ENCODE measurements around the gene DUS4L.

DNA sequence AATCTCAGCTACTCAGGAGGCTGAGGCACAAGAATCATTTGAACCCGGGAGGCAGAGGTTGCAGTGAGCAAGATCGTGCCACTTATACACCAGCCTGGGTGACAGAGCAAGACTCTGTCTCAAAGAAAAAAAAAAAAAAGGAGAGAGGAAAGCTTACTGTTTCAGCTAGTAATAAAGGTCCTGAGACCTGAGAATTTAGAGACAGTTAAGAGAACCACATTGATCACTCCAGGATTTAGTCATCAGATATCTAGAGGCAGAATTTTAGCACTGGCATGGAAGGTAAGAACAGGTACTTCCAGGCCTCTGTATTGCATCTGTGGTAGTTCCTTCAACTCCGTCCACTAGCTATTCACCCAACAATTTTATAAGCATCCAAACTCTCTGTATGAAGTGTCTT is 7.9 kb upstream of the DUS4L start:
- TF ChIP-seq, protein P1, sequence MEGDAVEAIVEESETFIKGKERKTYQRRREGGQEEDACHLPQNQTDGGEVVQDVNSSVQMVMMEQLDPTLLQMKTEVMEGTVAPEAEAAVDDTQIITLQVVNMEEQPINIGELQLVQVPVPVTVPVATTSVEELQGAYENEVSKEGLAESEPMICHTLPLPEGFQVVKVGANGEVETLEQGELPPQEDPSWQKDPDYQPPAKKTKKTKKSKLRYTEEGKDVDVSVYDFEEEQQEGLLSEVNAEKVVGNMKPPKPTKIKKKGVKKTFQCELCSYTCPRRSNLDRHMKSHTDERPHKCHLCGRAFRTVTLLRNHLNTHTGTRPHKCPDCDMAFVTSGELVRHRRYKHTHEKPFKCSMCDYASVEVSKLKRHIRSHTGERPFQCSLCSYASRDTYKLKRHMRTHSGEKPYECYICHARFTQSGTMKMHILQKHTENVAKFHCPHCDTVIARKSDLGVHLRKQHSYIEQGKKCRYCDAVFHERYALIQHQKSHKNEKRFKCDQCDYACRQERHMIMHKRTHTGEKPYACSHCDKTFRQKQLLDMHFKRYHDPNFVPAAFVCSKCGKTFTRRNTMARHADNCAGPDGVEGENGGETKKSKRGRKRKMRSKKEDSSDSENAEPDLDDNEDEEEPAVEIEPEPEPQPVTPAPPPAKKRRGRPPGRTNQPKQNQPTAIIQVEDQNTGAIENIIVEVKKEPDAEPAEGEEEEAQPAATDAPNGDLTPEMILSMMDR (IDR thresholded peaks at IDR 0.05), result no peak
- no peak for TF ChIP-seq POLR2AphosphoS5 (IDR thresholded peaks at IDR 0.05)

Measured in sigmoid colon (tissue), 4 donors.